Stimulated activated naive CD8-positive, alpha-beta T cell treated with anti-CD3 and anti-CD28 coated beads, Interleukin-15, amount 100 ng/mL, for 72 hours (primary cell): ENCODE data around the gene AP3B1.

Source experiments
- ATAC-seq: fragments of 150-1000 bp; cut with Tn5 transposase; 2 replicates; pipeline ENCODE4 v1.10.0; 2021; ENCODE audit warnings: mild to moderate bottlenecking, moderate library complexity
- DNase-seq, 2 donors: peaks; one replicate each; pipeline ENCODE4 v3.0.0; 2021 to 2022
- H3K27ac Mint-ChIP-seq, 2 donors: one replicate each; pipeline ENCODE4 v1.8.0; 2022; ENCODE audit warnings: mild to moderate bottlenecking in 2 of 2, mixed read lengths in 2 of 2, moderate library complexity in 2 of 2
- H3K27me3 Mint-ChIP-seq: one replicate; pipeline ENCODE4 v1.8.0; 2022; ENCODE audit warnings: mixed read lengths
- H3K4me1 Mint-ChIP-seq: one replicate; pipeline ENCODE4 v1.8.0; 2022; ENCODE audit warnings: mild to moderate bottlenecking, mixed read lengths
- H3K4me3 Mint-ChIP-seq, 2 donors: one replicate each; pipeline ENCODE4 v1.8.0; 2022; ENCODE audit warnings: mild to moderate bottlenecking in 2 of 2, mixed read lengths in 2 of 2, moderate library complexity in 1 of 2
- H3K9me3 Mint-ChIP-seq, 2 donors: one replicate each; pipeline ENCODE4 v1.8.0; 2022; ENCODE audit warnings: mixed read lengths in 2 of 2

AP3B1 gene

DNA sequence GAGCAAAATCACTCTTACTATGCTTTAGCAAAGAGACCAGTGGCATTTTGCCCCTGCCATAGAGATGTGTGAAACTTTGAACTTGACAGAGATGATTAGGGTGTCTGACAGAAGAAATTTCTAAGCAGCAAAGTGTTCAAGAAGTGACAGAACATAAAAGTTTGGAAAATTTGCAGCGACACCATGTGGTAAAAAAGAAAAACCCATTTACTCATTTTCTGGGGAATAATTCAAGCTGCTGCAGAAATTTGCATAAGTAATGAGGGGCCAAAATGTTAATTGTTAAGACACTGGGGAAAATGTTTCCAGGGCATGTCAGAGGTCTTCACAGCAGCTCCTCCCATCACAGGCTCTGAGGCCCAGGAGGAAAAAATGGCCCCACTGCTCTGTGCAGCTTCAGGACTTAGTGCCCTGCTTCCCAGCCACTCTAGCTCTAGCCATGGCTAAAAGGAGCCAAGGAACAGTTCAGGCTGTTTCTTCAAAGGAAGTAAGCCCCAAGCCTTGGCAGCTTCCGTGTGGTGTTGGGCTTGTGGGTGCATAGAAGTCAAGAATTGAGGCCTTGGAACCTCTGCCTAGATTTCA, 6.1 kb upstream of the AP3B1 start:
- H3K4me3 Mint-ChIP-seq = no peak overlapping the region
- no peaks in the 10 kb centered on the region for H3K27me3 Mint-ChIP-seq
- ATAC-seq (no peak), DNase-seq (no peak)
- peaks cover 5% of the 10 kb centered on the region for H3K4me1 Mint-ChIP-seq
- H3K9me3 Mint-ChIP-seq = no peaks in the 10 kb centered on the region
- no peak overlapping the region for H3K27ac Mint-ChIP-seq

DNA sequence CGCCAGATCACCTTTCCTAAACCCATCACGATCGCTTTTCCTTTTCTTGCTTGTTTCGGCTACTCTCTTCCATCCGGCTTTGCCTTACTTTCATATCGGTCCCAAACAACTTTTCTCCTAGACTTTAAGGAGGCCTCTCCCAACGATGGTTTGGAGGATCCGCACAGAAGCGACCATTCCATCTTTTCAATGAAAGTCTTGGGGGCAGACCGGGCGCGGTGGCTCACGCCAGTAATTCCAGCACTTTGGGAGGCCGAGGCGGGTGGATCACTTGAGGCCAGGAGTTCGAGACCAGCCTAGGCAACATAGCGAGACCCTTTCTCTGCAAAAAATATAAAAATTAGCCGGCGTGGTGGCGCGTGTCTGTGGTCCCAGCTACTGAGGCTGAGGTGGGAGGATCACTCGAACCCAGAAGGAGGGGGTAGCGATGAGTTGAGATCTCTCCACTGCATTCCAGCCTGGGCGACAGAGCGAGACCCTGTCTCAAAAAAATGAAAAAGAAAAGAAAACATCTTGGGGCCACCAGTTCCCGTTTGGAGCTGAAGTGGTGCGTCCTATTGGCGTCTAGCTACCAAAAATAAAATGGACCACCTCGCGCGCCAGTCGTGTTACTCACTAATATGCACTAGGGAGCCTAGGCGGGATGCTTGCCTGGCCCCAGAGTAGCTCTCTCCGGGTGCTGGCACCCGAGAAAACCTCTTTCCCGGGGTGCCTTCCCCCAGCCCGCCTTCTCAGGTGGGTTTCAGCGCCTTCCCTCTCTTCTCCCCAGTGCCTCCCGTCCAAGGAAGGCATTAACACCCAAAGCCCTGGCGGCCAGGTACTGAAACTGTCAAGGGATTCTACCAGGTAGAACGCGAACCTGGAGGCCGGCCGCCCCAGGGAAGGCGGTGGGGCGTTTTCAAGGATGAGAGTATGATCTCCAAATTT, 800 bp upstream of the AP3B1 start:
- Mint-ChIP-seq H3K27ac (peak overlapping the region; percentile 99 to 100), H3K4me3 (peak overlapping the region; percentile 95 to 99), H3K4me1 (peaks cover 39% of the 10 kb centered on the region), H3K9me3 (no peaks in the 10 kb centered on the region), H3K27me3 (no peaks in the 10 kb centered on the region)
- peak; percentile 44 to 53 for DNase-seq
- ATAC-seq = peak; percentile 39

DNA sequence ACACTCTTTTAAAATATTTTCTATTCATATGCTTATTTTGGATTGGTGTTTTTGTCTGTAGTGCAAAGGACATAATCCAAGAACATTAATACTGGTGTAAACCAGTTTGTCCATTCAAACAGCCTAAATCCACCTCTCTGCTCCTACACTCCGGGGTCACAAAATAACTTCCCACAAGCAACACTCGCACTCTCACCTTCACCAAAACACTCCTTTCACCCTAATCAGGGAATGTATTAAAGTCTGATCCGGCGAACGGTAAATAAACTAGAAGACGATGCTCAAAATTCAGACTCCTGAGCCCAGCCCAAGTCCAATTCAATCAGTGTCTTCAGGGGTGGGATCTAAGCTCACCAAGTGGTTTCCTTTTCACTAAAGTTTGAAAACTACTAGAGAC, 649 bp downstream of the AP3B1 start:
- Mint-ChIP-seq H3K9me3 (no peaks in the 10 kb centered on the region), H3K27ac (peak overlapping the region; percentile 99 to 100), H3K27me3 (no peaks in the 10 kb centered on the region), H3K4me3 (peak overlapping the region; percentile 95 to 99), H3K4me1 (peaks cover 49% of the 10 kb centered on the region)
- no peak for ATAC-seq
- no peak for DNase-seq

DNA sequence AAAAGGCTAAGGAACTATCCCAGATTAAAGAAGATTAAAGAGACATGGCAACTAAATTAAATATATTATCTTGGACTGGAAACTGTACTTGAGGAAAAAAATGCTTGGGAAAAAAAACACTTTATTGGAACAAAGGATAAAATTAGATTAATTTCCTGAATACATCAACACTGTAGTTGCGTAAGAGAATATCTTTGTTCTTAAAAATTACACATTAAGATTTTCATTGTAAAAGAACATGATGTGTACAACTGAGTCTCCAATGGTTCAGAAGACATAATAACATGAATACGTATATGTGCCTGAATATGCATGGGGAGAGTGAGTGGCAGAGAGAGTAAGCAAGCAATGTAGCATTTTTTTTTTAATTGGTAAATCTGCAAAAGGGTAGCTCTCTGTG, 2.8 kb downstream of the AP3B1 start:
- Mint-ChIP-seq H3K9me3 (no peaks in the 10 kb centered on the region), H3K4me3 (peak overlapping the region in 1 of 2 donors; percentile 32), H3K27ac (no peak overlapping the region), H3K27me3 (no peaks in the 10 kb centered on the region), H3K4me1 (peaks cover 49% of the 10 kb centered on the region)
- ATAC-seq (no peak), DNase-seq (no peak)

DNA sequence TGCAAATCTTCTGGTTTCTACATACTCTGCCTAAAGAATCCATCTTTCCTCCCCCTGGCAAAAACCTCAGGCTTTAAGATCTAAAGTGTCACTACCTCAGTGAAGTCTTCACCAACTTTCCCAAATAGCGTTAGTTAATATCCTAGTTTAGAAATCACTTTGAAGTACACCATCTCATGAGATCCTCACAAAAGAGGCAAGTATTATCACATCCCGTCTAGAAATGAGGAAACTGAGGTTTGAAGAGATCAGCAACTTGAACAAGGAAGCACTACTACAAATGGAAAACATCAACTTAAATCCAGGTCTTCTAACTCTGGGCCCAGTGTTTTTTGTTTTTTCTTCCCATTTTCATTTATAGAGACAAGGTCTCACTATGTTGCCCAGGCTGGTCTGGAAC, 4.6 kb downstream of the AP3B1 start:
- Mint-ChIP-seq H3K4me1 (peaks cover 58% of the 10 kb centered on the region), H3K9me3 (peaks cover 0 to 10% of the 10 kb centered on the region in 2 donors), H3K4me3 (no peak overlapping the region), H3K27ac (no peak overlapping the region), H3K27me3 (no peaks in the 10 kb centered on the region)
- ATAC-seq (no peak), DNase-seq (no peak)

DNA sequence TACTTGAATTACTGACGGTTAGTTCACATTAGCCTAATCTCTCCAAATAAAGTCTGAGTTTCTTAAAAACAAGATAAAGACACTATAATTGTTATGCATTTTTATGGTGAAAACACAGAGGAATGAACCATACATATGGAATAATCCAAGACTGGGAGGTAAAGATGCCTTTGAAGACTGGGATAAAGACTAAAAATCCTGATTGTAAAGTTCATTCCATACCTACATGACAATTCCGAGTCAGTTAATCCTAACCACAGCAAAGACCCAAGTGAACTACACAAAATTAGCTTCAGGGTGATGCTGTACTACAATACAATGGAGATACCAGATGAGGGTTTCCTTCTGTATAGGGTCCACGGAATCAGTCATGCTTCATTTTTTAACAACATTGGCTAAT, 6.3 kb downstream of the AP3B1 start:
- Mint-ChIP-seq H3K27ac (no peak overlapping the region), H3K9me3 (peaks cover 0 to 10% of the 10 kb centered on the region in 2 donors), H3K4me3 (no peak overlapping the region), H3K27me3 (no peaks in the 10 kb centered on the region), H3K4me1 (peaks cover 59% of the 10 kb centered on the region)
- no peak for ATAC-seq
- no peak for DNase-seq

DNA sequence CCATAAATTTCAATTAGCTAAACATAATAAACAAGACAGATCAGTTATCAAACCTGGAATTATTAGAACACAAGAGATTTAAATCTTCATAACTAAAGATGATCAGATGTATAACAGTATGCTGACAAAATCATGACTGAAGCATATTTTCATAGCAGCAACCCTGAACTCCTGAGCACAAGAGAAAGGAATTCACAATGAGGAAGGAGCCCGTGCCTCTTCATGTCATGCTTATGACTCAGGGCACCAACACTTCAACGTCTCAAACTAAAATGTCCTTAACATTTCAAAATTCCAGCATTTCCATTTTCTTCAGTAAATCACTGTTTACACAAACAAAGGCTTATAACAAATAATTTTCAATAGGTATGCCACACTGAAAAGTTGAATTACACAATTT, 6.7 kb downstream of the AP3B1 start:
- no peak for DNase-seq
- H3K4me3 Mint-ChIP-seq = no peak overlapping the region

DNA sequence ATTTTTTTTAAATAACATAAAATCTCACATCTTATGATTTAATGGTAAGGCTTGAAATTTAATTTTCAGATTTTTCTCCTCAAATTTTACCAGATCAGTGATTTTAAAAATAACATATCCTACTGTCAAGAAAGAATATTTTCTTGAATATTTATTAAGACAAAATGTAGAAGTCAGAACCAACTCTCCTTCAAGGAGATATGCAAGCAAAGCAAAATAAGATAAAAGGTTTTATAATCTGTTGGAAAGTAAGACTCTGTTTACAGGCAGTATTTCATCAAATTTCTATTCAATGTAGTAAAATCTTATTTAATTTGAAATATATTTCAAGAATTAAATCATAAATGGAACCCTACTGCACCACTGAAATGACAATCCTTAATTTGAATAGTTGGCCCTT, 7.3 kb downstream of the AP3B1 start:
- no peak overlapping the region for H3K4me3 Mint-ChIP-seq
- no peaks in the 10 kb centered on the region for H3K27me3 Mint-ChIP-seq
- no peak overlapping the region for H3K27ac Mint-ChIP-seq
- H3K9me3 Mint-ChIP-seq = peaks cover 0 to 10% of the 10 kb centered on the region in 2 donors
- peaks cover 50% of the 10 kb centered on the region for H3K4me1 Mint-ChIP-seq
- ATAC-seq = no peak
- DNase-seq = no peak

More for the DNA sequence above, 6.7 kb downstream of the AP3B1 start:
- Mint-ChIP-seq H3K9me3 (peaks cover 0 to 10% of the 10 kb centered on the region in 2 donors), H3K27me3 (no peaks in the 10 kb centered on the region), H3K27ac (no peak overlapping the region), H3K4me1 (peaks cover 56% of the 10 kb centered on the region)
- no peak for ATAC-seq

DNA sequence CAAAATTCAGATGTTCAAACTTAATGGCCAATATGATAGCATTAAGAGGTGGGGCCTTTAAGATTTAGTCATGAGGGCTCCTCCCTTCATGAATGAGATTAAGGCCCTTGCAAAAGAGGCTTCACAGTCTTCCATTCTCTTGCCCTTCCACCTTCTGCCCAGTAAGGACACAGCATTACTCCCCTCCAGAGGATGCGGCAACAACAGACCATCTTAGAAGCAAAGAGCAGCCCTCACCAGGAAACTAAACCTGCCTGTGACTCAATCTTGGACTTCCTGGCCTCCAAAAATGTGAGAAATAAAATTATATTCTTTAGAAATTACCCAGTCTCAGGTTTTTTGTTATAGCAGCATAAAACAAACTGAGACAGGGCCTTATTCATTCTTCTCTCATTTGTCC, 8.2 kb downstream of the AP3B1 start:
- Mint-ChIP-seq H3K4me1 (peaks cover 41% of the 10 kb centered on the region), H3K4me3 (peak overlapping the region in 1 of 2 donors; percentile 49), H3K27me3 (no peaks in the 10 kb centered on the region), H3K27ac (peak overlapping the region in 1 of 2 donors; percentile 67), H3K9me3 (peaks cover 0 to 10% of the 10 kb centered on the region in 2 donors)
- peak in 1 of 2 donors; percentile 38 for DNase-seq
- peak; percentile 96 for ATAC-seq

DNA sequence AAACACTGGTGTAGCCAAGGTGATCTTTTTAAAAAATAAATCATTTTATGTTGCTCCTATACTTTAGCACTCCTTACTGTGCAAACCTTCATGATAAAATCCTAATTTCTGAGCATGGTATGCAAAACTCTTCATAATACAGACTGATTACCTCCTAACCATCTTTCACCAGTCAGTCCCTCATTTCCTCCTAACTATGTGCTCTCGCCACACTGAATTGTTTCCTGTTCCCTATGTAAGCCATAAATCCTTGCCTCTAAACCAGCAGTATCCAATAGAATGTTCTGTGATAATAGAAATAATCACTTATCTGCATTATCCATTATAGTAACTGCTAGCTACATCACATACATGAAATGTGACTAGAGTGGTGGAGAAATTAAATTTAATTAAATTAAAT, 10.7 kb downstream of the AP3B1 start:
- DNase-seq (no peak), ATAC-seq (no peak)
- H3K27ac Mint-ChIP-seq = no peak overlapping the region
- H3K9me3 Mint-ChIP-seq = peaks cover 0 to 10% of the 10 kb centered on the region in 2 donors
- H3K4me3 Mint-ChIP-seq = no peak overlapping the region
- no peaks in the 10 kb centered on the region for H3K27me3 Mint-ChIP-seq
- H3K4me1 Mint-ChIP-seq = peaks cover 26% of the 10 kb centered on the region

DNA sequence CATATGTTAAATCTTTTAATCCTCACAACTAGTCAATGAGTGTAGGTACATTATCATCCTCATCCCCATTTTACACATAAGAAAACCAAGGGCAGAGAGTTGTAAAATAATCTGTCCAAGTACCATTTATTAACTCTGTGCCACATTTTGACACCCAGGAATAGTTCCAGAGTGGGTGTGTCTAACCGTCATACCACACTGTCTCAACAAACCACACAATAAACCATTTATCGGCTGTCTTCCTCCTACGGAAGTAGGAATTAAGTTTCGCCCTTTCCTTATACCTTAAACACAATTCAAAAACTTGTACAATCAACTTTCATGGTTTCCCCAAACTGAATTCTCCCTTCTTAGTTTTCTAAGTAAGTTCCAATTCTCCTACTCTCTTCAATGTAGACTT, 11.4 kb downstream of the AP3B1 start:
- no peak overlapping the region for H3K27ac Mint-ChIP-seq
- H3K9me3 Mint-ChIP-seq = peaks cover 0 to 10% of the 10 kb centered on the region in 2 donors
- H3K4me1 Mint-ChIP-seq = peaks cover 26% of the 10 kb centered on the region
- H3K27me3 Mint-ChIP-seq = no peaks in the 10 kb centered on the region
- no peak for ATAC-seq
- DNase-seq = no peak
- no peak overlapping the region for H3K4me3 Mint-ChIP-seq

DNA sequence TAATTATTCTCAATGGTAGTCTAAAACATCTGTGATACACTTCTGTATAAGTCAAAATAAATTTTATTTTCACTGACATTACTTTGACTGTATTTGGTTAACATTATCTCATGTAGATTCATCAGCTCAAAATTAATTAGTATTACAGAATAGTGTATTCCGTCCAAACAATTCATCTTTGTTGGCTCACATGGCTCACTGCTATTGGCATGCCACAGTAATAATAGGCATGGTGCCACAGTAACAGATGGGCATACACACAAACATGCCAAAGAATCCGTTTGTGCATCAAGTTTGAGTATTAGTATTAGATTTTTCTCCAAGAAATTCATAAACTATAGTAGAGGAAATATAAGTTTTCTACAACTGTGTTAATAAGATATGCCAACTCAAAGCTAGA, 14.2 kb downstream of the AP3B1 start:
- DNase-seq = no peak
- H3K4me1 Mint-ChIP-seq = peaks cover 14% of the 10 kb centered on the region
- ATAC-seq = no peak
- no peak overlapping the region for H3K4me3 Mint-ChIP-seq
- peaks cover 0 to 2% of the 10 kb centered on the region in 2 donors for H3K9me3 Mint-ChIP-seq
- no peaks in the 10 kb centered on the region for H3K27me3 Mint-ChIP-seq
- no peak overlapping the region for H3K27ac Mint-ChIP-seq

DNA sequence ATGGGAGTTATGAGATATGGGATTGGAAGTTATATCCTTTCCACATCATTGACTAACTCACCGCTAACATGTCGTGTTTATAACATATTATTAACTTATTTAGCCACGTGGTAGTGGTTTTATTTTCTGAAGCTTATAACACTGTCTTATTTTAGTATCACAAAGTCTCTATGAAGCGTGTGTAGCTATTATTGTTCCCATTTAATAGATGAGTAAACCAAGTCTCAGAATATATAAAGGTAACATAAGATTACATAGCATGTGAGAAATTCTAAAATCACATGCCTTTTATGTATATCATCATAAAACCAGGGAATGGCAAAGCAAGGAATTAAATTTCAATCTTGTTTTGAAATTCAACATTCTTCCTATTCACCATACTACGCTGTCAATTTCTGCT, 15.3 kb downstream of the AP3B1 start:
- Mint-ChIP-seq H3K4me3 (no peak overlapping the region), H3K4me1 (peaks cover 7% of the 10 kb centered on the region), H3K9me3 (no peaks in the 10 kb centered on the region), H3K27ac (no peak overlapping the region), H3K27me3 (no peaks in the 10 kb centered on the region)
- no peak for DNase-seq
- no peak for ATAC-seq

DNA sequence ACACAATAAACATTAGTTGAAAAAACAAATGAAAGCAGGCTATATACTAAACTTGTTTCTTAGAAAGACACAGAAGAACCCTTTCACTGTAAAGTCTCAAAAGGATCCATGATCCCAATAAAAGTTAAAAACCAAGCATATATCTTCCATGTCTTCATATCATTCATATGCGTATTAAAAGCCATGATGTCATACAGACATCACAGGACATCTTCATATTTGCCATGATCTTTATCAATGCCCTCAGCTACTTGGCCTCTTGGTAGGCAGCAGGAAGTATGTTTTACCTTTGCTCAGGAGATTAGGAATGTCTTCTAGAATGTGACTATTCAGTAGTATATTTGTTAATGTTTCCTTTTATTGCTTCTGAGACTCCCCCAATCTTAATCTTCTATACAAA, 16.8 kb downstream of the AP3B1 start:
- Mint-ChIP-seq H3K27me3 (no peaks in the 10 kb centered on the region), H3K4me1 (peaks cover 13% of the 10 kb centered on the region), H3K27ac (no peak overlapping the region), H3K4me3 (no peak overlapping the region), H3K9me3 (no peaks in the 10 kb centered on the region)
- ATAC-seq = no peak
- no peak for DNase-seq

DNA sequence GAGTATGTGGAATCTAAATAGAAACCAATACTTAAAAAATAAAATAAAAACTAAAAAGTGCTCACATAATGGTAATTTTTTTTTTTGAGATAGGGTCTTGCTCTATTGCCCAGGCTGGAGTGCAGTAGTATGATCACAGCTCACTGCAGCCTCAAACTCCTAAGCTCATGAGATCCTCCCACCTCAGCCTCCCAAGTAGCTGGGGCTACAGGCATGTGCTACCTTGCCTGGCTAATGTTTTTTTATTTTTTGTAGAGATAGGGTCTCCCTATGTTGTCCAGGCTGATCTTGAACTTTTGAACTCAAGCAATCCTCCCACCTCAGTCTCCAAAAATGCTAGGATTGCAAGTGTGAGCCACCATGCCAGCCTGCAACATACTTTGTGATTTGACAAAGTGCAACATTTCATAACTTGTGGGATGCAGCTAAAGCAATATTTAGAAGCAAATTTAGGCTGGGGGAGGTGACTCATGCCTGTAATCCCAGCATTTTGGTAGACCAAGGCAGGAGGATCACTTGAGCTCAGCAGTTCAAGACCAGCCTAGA, 18.4 kb downstream of the AP3B1 start:
- DNase-seq = no peak
- no peak overlapping the region for H3K4me3 Mint-ChIP-seq
- no peaks in the 10 kb centered on the region for H3K27me3 Mint-ChIP-seq
- H3K4me1 Mint-ChIP-seq = peaks cover 17% of the 10 kb centered on the region
- H3K27ac Mint-ChIP-seq = no peak overlapping the region
- ATAC-seq = no peak
- no peaks in the 10 kb centered on the region for H3K9me3 Mint-ChIP-seq

DNA sequence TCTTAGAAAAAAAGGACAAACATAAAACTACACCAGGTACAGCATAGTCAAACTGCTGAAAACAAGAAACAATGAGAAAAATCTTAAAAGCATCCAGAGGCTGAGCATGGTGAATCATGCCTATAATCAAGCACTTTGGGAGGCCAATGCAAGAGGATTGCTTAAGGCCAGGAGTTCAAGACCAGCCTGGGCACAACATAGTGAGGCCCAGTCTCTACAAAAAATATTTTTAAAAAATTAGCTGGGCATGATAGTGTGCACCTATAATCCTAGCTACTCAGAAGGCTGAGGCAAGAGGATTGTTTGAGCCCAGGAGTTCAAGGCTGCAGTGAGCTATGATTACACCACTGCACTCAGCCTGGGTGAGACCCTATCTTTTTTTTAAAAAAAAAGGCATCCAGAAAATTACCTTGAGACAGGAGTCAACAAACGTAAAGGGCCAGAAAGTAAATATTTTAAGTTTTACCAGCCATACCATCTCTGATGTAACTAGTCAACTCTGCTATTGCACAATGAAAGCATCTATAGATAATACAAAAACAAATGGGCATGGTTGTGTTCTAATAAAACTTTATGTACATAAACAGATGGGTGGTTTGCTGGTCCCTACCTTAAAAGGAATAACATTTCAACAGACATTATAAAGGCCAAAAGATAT, 19.8 kb downstream of the AP3B1 start:
- peaks cover 17% of the 10 kb centered on the region for H3K4me1 Mint-ChIP-seq
- H3K27me3 Mint-ChIP-seq = no peaks in the 10 kb centered on the region
- no peak overlapping the region for H3K27ac Mint-ChIP-seq
- H3K9me3 Mint-ChIP-seq = no peaks in the 10 kb centered on the region
- ATAC-seq (no peak), DNase-seq (no peak)
- H3K4me3 Mint-ChIP-seq = no peak overlapping the region
